ENCODE measurements around the gene CHPF. TPM values are rescaled to one million over a fixed set of nuclear protein-coding genes. Genes with fewer than 3 reads are reported as not detected.

CHPF gene
- total RNA-seq, 1 experiment from 2014 or later, result 228 TPM

- CTCF ChIA-PET, result interaction anchor here (0.8 to 4.4 kb wide), 7 partner anchors 10 to 106 kb away, joined by 3 to 56 read pairs (median 5); partner anchors contain the start of gene GMPPA
Observed at GRCh38 chr2:219508444-219508734, 35.2 kb downstream of the CHPF start.

More at GRCh38 chr2:219508444-219508734, 35.2 kb downstream of the CHPF start:
- Histone ChIP-seq H3K79me2 (ENCODE audit: insufficient read depth, low read length) (no peaks in the 10 kb centered on the region), H3K9me3 (ENCODE audit: control insufficient read depth in 1 of 2, insufficient read depth in 1 of 2, low read depth in 1 of 2, low read length in 2 of 2) (no peaks in the 10 kb centered on the region), H3K27me3 (ENCODE audit: insufficient read depth, low read length) (no peaks in the 10 kb centered on the region), H3K9me2 (ENCODE audit: insufficient read depth) (no peaks in the 10 kb centered on the region), H3K4me3 (replicated peaks in 1 of 2; ENCODE audit: low read depth in 1 of 2, low read length in 2 of 2) (no peak overlapping the region), H3K4me2 (ENCODE audit: low read length) (no peak overlapping the region), H3K27ac (ENCODE audit: low read depth, low read length) (no peak overlapping the region), H4K20me1 (ENCODE audit: insufficient read depth) (no peaks in the 10 kb centered on the region), H3K9ac (ENCODE audit: low read length) (no peak overlapping the region), H3K4me1 (ENCODE audit: control insufficient read depth in 1 of 2, insufficient read depth in 2 of 2, low read length in 2 of 2) (peaks cover 0 to 19% of the 10 kb centered on the region in 2 experiments; a peak in 2 of 4 replicates), H3K36me3 (ENCODE audit: control insufficient read depth in 1 of 2, insufficient read depth in 2 of 2, low read length in 2 of 2) (peaks cover 3 to 6% of the 10 kb centered on the region in 2 experiments; a peak in 1 of 4 replicates), H2AFZ (ENCODE audit: low read depth, low read length, poor library complexity, severe bottlenecking) (no peak overlapping the region)
- intact Hi-C loops (cut with micrococcal nuclease), result no loop called here
- ChIA-PET POLR2A (interaction anchor here (1.3 kb wide), 1 partner anchor 10 kb away, joined by 11 read pairs; the partner anchor contains the start of gene GMPPA), RAD21 (ENCODE audit: low non-redundant PET in 1 of 2, low total read pairs in 2 of 2, uncharacterized antibody in 2 of 2, unreplicated experiment in 2 of 2) (no interaction called here)
- TF ChIP-seq FOSL1 (IDR thresholded peaks at IDR 0.05; ENCODE audit: low read depth) (no peak), EZH2 (IDR thresholded peaks at IDR 0.05) (no peak), YY1 (IDR thresholded peaks at IDR 0.05; ENCODE audit: extremely low read depth, insufficient replicate concordance, low read depth, low read length) (no peak), SP1 (IDR thresholded peaks at IDR 0.05; ENCODE audit: low read depth) (no peak), EGR1 (IDR thresholded peaks at IDR 0.05; ENCODE audit: low read depth) (no peak), CBX3 (IDR thresholded peaks at IDR 0.05; ENCODE audit: low read depth) (no peak), JUND (IDR thresholded peaks at IDR 0.05) (no peak), MAX (IDR thresholded peaks at IDR 0.05) (no peak), REST (IDR thresholded peaks at IDR 0.05; ENCODE audit: low read depth) (no peak)
- DNase-seq (ENCODE audit: low read depth, low spot score) (no peak), ATAC-seq (no peak)
- no TSS peak for BruUV-seq (replicated peaks)

All from HCT116 (cell line).